ENCODE measurements around the gene HRG. TPM values are rescaled to one million over a fixed set of nuclear protein-coding genes. Genes with fewer than 3 reads are reported as not detected.

The HRG gene
- total RNA-seq, 1 experiment from 2014 or later = not detected

DNA sequence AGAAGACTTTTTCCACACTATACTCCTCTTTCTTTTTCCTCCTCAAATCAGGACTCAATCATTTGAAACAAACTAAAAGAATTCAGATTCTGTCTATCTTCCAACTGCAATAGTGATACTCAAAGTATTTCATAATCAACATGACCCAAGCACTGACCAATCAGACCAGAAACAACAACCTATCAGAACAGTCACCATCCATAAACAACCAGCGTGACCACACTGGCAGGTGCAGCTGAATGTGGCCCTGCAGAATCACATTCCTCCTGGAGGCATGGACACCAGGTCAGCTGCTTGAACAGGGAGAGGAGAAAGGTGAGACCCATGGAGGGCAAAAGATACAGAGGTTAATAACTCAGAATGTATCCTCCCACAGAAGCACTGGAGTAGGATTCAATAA lies 13.3 kb downstream of the HRG start:
- TF ChIP-seq, protein P1, sequence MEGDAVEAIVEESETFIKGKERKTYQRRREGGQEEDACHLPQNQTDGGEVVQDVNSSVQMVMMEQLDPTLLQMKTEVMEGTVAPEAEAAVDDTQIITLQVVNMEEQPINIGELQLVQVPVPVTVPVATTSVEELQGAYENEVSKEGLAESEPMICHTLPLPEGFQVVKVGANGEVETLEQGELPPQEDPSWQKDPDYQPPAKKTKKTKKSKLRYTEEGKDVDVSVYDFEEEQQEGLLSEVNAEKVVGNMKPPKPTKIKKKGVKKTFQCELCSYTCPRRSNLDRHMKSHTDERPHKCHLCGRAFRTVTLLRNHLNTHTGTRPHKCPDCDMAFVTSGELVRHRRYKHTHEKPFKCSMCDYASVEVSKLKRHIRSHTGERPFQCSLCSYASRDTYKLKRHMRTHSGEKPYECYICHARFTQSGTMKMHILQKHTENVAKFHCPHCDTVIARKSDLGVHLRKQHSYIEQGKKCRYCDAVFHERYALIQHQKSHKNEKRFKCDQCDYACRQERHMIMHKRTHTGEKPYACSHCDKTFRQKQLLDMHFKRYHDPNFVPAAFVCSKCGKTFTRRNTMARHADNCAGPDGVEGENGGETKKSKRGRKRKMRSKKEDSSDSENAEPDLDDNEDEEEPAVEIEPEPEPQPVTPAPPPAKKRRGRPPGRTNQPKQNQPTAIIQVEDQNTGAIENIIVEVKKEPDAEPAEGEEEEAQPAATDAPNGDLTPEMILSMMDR (conservative IDR thresholded peaks at IDR 0.05) = no peak
- no peak overlapping the region for H3K9ac ChIP-seq (ENCODE audit: extremely low read depth, insufficient read length, low read length)
- H2BK120ac ChIP-seq (ENCODE audit: low read depth, low read length, poor library complexity, severe bottlenecking) = no peak overlapping the region
- no peak overlapping the region for H2BK5ac ChIP-seq (ENCODE audit: insufficient read length, low read length)
- no peaks in the 10 kb centered on the region for H3K27me3 ChIP-seq (ENCODE audit: insufficient read depth, low read length)
- WGBS (ENCODE audit: extremely low coverage, insufficient read length, low lambda C conversion rate) = no CpG with 5 or more reads among the region's 1 CpG
- Mint-ChIP-seq H3K27me3 (ENCODE audit: low read depth) (peaks cover 7% of the 10 kb centered on the region), H3K4me3 (no peak overlapping the region), H3K27ac (no peak overlapping the region), H3K4me1 (peaks cover 0 to 5% of the 10 kb centered on the region in 2 experiments; a peak in 2 of 4 replicates), H3K9me3 (peaks cover 0 to 2% of the 10 kb centered on the region in 2 experiments; a peak in 1 of 5 replicates), H3K36me3 (ENCODE audit: insufficient read depth in 1 of 3, low read depth in 3 of 3) (no peaks in the 10 kb centered on the region)
- no peak for DNase-seq
- H2AFZ ChIP-seq (ENCODE audit: low read length) = no peak overlapping the region
- H2BK12ac ChIP-seq (ENCODE audit: insufficient read length, low read depth, low read length) = no peak overlapping the region
- no peak overlapping the region for H2BK15ac ChIP-seq (ENCODE audit: low read depth, low read length)
- H4K5ac ChIP-seq (ENCODE audit: insufficient read length, low read depth, low read length) = no peak overlapping the region
- H3K4me1 ChIP-seq (ENCODE audit: insufficient read depth, low read length) = no peaks in the 10 kb centered on the region
- H3K4me2 ChIP-seq (ENCODE audit: insufficient read depth, insufficient read length, low read length) = no peak overlapping the region
- no peak overlapping the region for H3T11ph ChIP-seq (ENCODE audit: low read length)
- H3K4ac ChIP-seq (ENCODE audit: low read depth, low read length) = no peak overlapping the region
- H3K23me2 ChIP-seq (ENCODE audit: insufficient read length, low read depth, low read length, poor library complexity, severe bottlenecking) = no peaks in the 10 kb centered on the region
- H3K79me2 ChIP-seq (ENCODE audit: insufficient read depth, low read length) = no peaks in the 10 kb centered on the region
- H2AK5ac ChIP-seq (ENCODE audit: insufficient read length, low read length) = no peak overlapping the region
- no peaks in the 10 kb centered on the region for H3K9me3 ChIP-seq (ENCODE audit: control insufficient read depth, low read depth, low read length)
- H4K91ac ChIP-seq (ENCODE audit: insufficient read length, low read depth, low read length) = no peak overlapping the region
- H2BK20ac ChIP-seq (ENCODE audit: low read depth, low read length, poor library complexity, severe bottlenecking) = no peak overlapping the region
- no peaks in the 10 kb centered on the region for H4K20me1 ChIP-seq (ENCODE audit: control insufficient read depth, insufficient read depth, insufficient read length)
- no peak overlapping the region for H3K14ac ChIP-seq (ENCODE audit: insufficient read depth, low read length)
- no peak overlapping the region for H3K18ac ChIP-seq (ENCODE audit: insufficient read length, low read depth, low read length)
- H3K56ac ChIP-seq (ENCODE audit: insufficient read length, low read depth, low read length) = no peak overlapping the region
- H4K8ac ChIP-seq (replicated peaks; ENCODE audit: insufficient read length, low read depth, low read length) = no peak overlapping the region
- no peak overlapping the region for H3K27ac ChIP-seq (ENCODE audit: insufficient read length, low read depth, low read length)
- no peaks in the 10 kb centered on the region for H3K79me1 ChIP-seq (ENCODE audit: insufficient read depth, low read depth, low read length, poor library complexity, severe bottlenecking)
- H3K23ac ChIP-seq (ENCODE audit: insufficient read length, low read depth, low read length) = no peak overlapping the region

Data from H9 (cell line).